GM21528 (cell line): ENCODE results near the gene OCA2.

Source experiments
- ATAC-seq: cut with Tn5 transposase; IDR thresholded peaks from one replicate; pipeline ENCODE4 v1.9.1; 2021; ENCODE audit warnings: mild to moderate bottlenecking, moderate library complexity; ENCODE audit not compliant: unreplicated experiment, low FRiP score

Gene OCA2

GRCh38 chr15:28105793-28106192 lies 6.7 kb upstream of the OCA2 start:
- no peak for ATAC-seq

GRCh38 chr15:28105224-28105791 lies 6.2 kb upstream of the OCA2 start:
- no peak for ATAC-seq

- ATAC-seq = no peak
Measured at GRCh38 chr15:28104326-28104725, 5.2 kb upstream of the OCA2 start.

GRCh38 chr15:28103831-28104230 lies 4.7 kb upstream of the OCA2 start:
- ATAC-seq = no peak

GRCh38 chr15:28101983-28102441 lies 2.9 kb upstream of the OCA2 start:
- no peak for ATAC-seq

- ATAC-seq = no peak
Measured at GRCh38 chr15:28101201-28101600, 2.1 kb upstream of the OCA2 start.

- no peak for ATAC-seq
Measured at GRCh38 chr15:28100516-28101195, 1.5 kb upstream of the OCA2 start.

GRCh38 chr15:28099555-28100140 lies 533 bp upstream of the OCA2 start:
- no peak for ATAC-seq

- no peak for ATAC-seq
Measured at GRCh38 chr15:28098360-28098765, 752 bp downstream of the OCA2 start.

- no peak for ATAC-seq
Measured at GRCh38 chr15:28097656-28098359, 1.3 kb downstream of the OCA2 start.

- no peak for ATAC-seq
Measured at GRCh38 chr15:28096670-28097431, 2.3 kb downstream of the OCA2 start.

GRCh38 chr15:28096411-28096669 lies 2.8 kb downstream of the OCA2 start:
- peak; percentile 6 for ATAC-seq

- ATAC-seq = no peak
Measured at GRCh38 chr15:28094732-28095521, 4.2 kb downstream of the OCA2 start.

- no peak for ATAC-seq
Measured at GRCh38 chr15:28093752-28094535, 5.2 kb downstream of the OCA2 start.

GRCh38 chr15:28091313-28091712 lies 7.8 kb downstream of the OCA2 start:
- no peak for ATAC-seq

GRCh38 chr15:28086175-28086703 lies 12.9 kb downstream of the OCA2 start:
- ATAC-seq = peak; percentile 94

- ATAC-seq = no peak
Measured at GRCh38 chr15:28085489-28086174, 13.5 kb downstream of the OCA2 start.

GRCh38 chr15:28084547-28084946 lies 14.6 kb downstream of the OCA2 start:
- ATAC-seq = no peak
